SU-DHL-6 (cell line): ENCODE results near the gene ADK.

Source experiments
- H2AFZ ChIP-seq: fragments of 200-600 bp; sonication (generic); 2 replicates; pipeline ENCODE4 v1.6.1; 2014; ENCODE audit warnings: low read depth, mild to moderate bottlenecking, moderate library complexity, mixed read lengths, antibody characterized with exemption, low read length; ENCODE audit not compliant: severe bottlenecking
- H3F3A ChIP-seq: fragments of 200-600 bp; shearing (Covaris generic); 2 replicates; pipeline ENCODE4 v1.6.0; 2016; ENCODE audit warnings: antibody characterized with exemption, mild to moderate bottlenecking; ENCODE audit not compliant: insufficient read depth
- H3K27ac ChIP-seq: fragments of 200-600 bp; sonication (generic); 2 replicates; pipeline ENCODE4 v1.5.1; 2016; ENCODE audit warnings: low read depth, mild to moderate bottlenecking, low read length, moderate library complexity, mixed read lengths
- H3K27me3 ChIP-seq: fragments of 200-600 bp; sonication (generic), shearing (Covaris generic); 2 replicates; pipeline ENCODE4 v1.6.0; 2014; ENCODE audit warnings: mild to moderate bottlenecking, low read length
- H3K36me3 ChIP-seq: fragments of 200-600 bp; sonication (generic); 2 replicates; pipeline ENCODE4 v1.6.1; 2014; ENCODE audit warnings: mild to moderate bottlenecking, low read length, mixed read lengths
- H3K4me2 ChIP-seq: fragments of 300-600, 200-600 bp; shearing (Covaris generic), sonication (generic); 2 replicates; pipeline ENCODE4 v1.6.0; 2014; ENCODE audit warnings: low read length, low read depth, mild to moderate bottlenecking; ENCODE audit not compliant: poor library complexity, severe bottlenecking
- H3K4me3 ChIP-seq: fragments of 200-600 bp; sonication (generic); 2 replicates; pipeline ENCODE4 v1.5.1; 2014; ENCODE audit warnings: antibody characterized with exemption, low read length, mild to moderate bottlenecking, mixed read lengths; ENCODE audit not compliant: insufficient read depth, poor library complexity, severe bottlenecking
- H3K79me2 ChIP-seq: fragments of 200-600 bp; sonication (generic); 2 replicates; pipeline ENCODE4 v1.6.1; 2014; ENCODE audit warnings: mild to moderate bottlenecking, low read length, moderate library complexity; ENCODE audit not compliant: insufficient read depth
- H3K9ac ChIP-seq: fragments of 200-600 bp; sonication (generic); 2 replicates; pipeline ENCODE4 v1.7.0; 2014; ENCODE audit warnings: mild to moderate bottlenecking, low read length
- H3K9me2 ChIP-seq: fragments of 200-600 bp; sonication (generic); replicated peaks from 2 replicates; pipeline ENCODE4 v1.6.1; 2014; ENCODE audit warnings: low read length; ENCODE audit not compliant: insufficient read depth
- H3K9me3 ChIP-seq: fragments of 200-600 bp; sonication (generic); 2 replicates; pipeline ENCODE4 v1.6.1; 2014; ENCODE audit warnings: low read length, mixed read lengths; ENCODE audit not compliant: insufficient read depth
- H4K20me1 ChIP-seq: fragments of 200-600 bp; sonication (generic); 2 replicates; pipeline ENCODE4 v1.6.1; 2014; ENCODE audit warnings: low read depth, mild to moderate bottlenecking, antibody characterized with exemption, low read length, moderate library complexity, mixed read lengths
- EZH2phosphoT487 ChIP-seq: fragments of 200-600 bp; sonication (generic), shearing (Covaris generic); conservative IDR thresholded peaks from 2 replicates; pipeline ENCODE4 v1.6.1; 2018; ENCODE audit warnings: mild to moderate bottlenecking, antibody characterized with exemption, low read length, moderate library complexity, mixed read lengths
- TF ChIP-seq, protein P1 (sequence below): fragments of 200-600 bp; sonication (generic); IDR thresholded peaks from one replicate; pipeline ENCODE4 v1.5.1; 2017; ENCODE audit warnings: antibody characterized with exemption, mild to moderate bottlenecking, low read length, moderate library complexity; ENCODE audit not compliant: insufficient read depth, poor library complexity, severe bottlenecking

Gene ADK

GRCh38 chr10:74514322-74514721 lies 363.3 kb downstream of the ADK start:
- peaks cover 27% of the 10 kb centered on the region; the same call in 1 of the 2 replicates for H3K9me3 ChIP-seq
- TF ChIP-seq EZH2phosphoT487, result no peak
- TF ChIP-seq, protein P1, sequence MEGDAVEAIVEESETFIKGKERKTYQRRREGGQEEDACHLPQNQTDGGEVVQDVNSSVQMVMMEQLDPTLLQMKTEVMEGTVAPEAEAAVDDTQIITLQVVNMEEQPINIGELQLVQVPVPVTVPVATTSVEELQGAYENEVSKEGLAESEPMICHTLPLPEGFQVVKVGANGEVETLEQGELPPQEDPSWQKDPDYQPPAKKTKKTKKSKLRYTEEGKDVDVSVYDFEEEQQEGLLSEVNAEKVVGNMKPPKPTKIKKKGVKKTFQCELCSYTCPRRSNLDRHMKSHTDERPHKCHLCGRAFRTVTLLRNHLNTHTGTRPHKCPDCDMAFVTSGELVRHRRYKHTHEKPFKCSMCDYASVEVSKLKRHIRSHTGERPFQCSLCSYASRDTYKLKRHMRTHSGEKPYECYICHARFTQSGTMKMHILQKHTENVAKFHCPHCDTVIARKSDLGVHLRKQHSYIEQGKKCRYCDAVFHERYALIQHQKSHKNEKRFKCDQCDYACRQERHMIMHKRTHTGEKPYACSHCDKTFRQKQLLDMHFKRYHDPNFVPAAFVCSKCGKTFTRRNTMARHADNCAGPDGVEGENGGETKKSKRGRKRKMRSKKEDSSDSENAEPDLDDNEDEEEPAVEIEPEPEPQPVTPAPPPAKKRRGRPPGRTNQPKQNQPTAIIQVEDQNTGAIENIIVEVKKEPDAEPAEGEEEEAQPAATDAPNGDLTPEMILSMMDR, result no peak
- no peak overlapping the region for H3K4me2 ChIP-seq
- H3K36me3 ChIP-seq, result 0 out of 2 replicates have a peak, but pooled peaks cover 13% of the 10 kb centered on the region
- no peaks in the 10 kb centered on the region for H3F3A ChIP-seq
- no peaks in the 10 kb centered on the region for H3K9me2 ChIP-seq
- H3K27ac ChIP-seq, result no peak overlapping the region
- H3K4me3 ChIP-seq, result no peak overlapping the region
- H3K27me3 ChIP-seq, result no peaks in the 10 kb centered on the region
- H3K79me2 ChIP-seq, result no peaks in the 10 kb centered on the region
- no peak overlapping the region for H2AFZ ChIP-seq
- H4K20me1 ChIP-seq, result no peaks in the 10 kb centered on the region
- H3K9ac ChIP-seq, result no peak overlapping the region

DNA sequence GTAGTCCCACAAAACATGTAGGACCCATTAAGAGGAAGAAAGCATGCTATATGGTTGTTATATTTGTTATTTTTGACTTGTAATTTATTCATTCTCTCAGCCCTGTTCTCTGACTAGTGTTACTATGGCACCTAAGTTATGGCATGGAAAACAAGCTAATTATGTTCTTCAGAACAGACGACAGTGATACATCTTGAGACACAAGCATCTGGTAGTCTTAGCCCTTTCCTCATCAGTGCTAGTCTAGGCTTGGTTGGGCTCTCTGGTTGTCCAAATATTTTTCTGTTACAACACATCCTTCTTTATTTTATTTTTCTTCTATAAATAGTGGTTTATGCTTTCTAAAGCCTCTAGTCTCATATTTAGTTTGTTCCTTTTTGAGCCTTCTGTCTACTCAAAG lies 367.0 kb downstream of the ADK start:
- Histone ChIP-seq H3K9me3 (peaks cover 18% of the 10 kb centered on the region; the same call in 1 of the 2 replicates), H3K9ac (no peak overlapping the region), H3K9me2 (no peaks in the 10 kb centered on the region), H2AFZ (no peak overlapping the region), H4K20me1 (no peaks in the 10 kb centered on the region), H3K27me3 (no peaks in the 10 kb centered on the region), H3K4me3 (no peak overlapping the region), H3K79me2 (no peaks in the 10 kb centered on the region), H3K4me2 (no peak overlapping the region), H3K27ac (no peak overlapping the region), H3F3A (no peaks in the 10 kb centered on the region), H3K36me3 (0 out of 2 replicates have a peak, but pooled peaks cover 10% of the 10 kb centered on the region)
- no peak for TF ChIP-seq EZH2phosphoT487
- TF ChIP-seq, protein P1, result no peak

DNA sequence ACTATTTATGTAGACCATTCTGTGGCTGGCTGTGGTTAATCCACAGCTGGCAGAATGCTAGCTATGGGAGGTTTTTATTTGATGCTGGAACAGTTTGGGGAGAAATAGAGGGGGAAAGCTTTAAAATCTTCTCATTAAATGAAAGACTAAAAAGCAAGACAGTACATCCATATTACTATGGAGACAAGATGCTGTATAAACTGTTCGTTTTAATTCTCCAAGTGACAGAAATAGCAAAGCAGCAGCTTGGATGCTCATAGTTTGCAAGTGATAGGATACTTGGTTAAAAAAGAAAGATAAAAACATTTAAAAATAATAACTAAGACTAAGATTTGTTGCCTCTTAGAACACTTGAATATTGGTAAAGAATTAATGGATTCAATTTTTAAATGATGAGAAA lies 370.5 kb downstream of the ADK start:
- H3K4me3 ChIP-seq, result no peak overlapping the region
- TF ChIP-seq, protein P1, result no peak
- no peak for TF ChIP-seq EZH2phosphoT487

DNA sequence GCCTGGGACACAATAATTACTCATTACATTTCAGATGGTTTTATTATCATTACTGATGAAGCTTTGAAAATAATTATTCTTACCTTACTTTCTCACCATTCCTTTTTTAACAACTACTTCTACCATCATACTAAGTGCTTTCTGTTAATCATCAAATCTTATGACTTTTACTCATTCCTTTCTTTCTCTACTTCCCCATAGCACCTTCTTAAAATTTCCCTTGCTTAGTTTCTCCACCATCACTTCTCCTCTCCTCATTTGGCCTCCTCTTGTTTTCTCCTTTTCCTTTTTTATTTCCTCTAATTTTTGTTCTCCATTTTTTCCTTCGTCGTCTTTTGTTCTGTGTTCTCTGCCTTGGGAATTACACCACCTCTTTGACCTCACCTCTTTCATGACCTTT lies 372.2 kb downstream of the ADK start:
- TF ChIP-seq, protein P1, result no peak
- TF ChIP-seq EZH2phosphoT487, result no peak
- no peak overlapping the region for H3K4me2 ChIP-seq

More for the DNA sequence above, 370.5 kb downstream of the ADK start:
- no peaks in the 10 kb centered on the region for H3K36me3 ChIP-seq
- no peaks in the 10 kb centered on the region for H3K9me2 ChIP-seq
- H4K20me1 ChIP-seq, result no peaks in the 10 kb centered on the region
- no peaks in the 10 kb centered on the region for H3K27me3 ChIP-seq
- no peaks in the 10 kb centered on the region for H3K79me2 ChIP-seq
- H3K4me2 ChIP-seq, result no peak overlapping the region
- no peak overlapping the region for H2AFZ ChIP-seq
- no peak overlapping the region for H3K9ac ChIP-seq
- H3K9me3 ChIP-seq, result no peaks in the 10 kb centered on the region
- H3K27ac ChIP-seq, result no peak overlapping the region
- no peaks in the 10 kb centered on the region for H3F3A ChIP-seq

More for the DNA sequence above, 372.2 kb downstream of the ADK start:
- H3K27me3 ChIP-seq, result no peaks in the 10 kb centered on the region
- no peak overlapping the region for H3K9ac ChIP-seq
- no peaks in the 10 kb centered on the region for H3F3A ChIP-seq
- H3K36me3 ChIP-seq, result no peaks in the 10 kb centered on the region
- H3K9me2 ChIP-seq, result no peaks in the 10 kb centered on the region
- H3K27ac ChIP-seq, result no peak overlapping the region
- no peaks in the 10 kb centered on the region for H3K9me3 ChIP-seq
- no peaks in the 10 kb centered on the region for H4K20me1 ChIP-seq
- H2AFZ ChIP-seq, result no peak overlapping the region
- no peak overlapping the region for H3K4me3 ChIP-seq
- no peaks in the 10 kb centered on the region for H3K79me2 ChIP-seq
